HK-2 (cell line): ENCODE measurements around the gene PARD6B.
"Not testable (repeated sequence)": the region's sequence is repeated elsewhere in the genome, so short reads cannot be mapped to it uniquely, and the experiment has no call there.

Experiments
- DNase-seq: peaks from one replicate; pipeline ENCODE4 v3.0.0-alpha.2; 2018; ENCODE audit not compliant: unreplicated experiment

Gene PARD6B

DNA sequence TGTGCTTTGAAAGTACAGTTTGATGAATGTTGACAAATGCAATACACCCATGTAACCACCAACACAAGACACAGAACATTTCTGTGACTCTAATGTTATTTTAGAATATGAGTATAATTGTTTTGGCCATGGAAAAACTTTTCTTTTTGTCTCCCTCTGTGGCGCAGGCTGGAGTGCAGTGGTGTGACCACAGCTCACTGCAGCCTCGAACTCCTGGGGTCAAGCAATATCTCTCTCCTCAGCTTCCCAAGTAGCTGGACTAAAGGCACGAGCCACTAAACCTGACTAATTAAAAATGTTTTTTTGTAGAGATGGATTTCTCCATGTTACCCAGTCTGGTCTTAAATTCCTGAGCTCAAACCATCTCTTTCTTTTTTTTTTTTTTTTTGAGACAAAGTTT is 43.1 kb downstream of the PARD6B start:
- no peak for DNase-seq

DNA sequence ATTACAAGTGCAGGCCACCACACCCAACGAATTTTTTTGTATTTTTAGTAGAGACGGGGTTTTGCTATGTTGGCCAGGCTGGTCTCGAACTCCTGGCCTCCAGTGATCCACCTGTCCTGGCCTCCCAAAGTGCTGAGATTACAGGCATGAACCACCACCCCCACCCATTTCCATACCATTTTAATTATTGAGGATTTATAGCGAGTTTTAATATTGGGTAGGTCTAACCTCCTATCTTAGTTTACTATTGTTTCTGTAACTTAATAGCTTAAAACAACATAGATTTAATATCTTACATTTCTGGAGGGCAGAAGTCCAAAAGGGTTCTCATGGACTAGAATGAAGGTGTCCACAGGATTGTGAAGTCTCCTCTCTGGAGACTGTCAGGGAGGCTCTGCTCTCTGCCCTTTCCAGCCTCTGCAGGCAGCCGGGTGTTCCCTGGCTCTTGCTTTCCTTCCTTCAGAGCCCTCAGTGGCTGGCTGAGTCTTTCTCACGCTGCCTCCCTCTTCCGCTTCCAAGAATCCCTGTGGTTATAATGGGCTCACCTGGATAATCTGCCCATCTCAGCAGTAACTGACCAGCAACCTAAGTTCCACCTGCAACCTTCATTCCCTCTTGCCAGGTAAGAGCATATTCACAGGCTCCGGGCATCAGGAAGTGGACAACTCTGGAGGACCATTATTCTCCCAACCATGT is 44.9 kb downstream of the PARD6B start:
- DNase-seq = no peak

DNA sequence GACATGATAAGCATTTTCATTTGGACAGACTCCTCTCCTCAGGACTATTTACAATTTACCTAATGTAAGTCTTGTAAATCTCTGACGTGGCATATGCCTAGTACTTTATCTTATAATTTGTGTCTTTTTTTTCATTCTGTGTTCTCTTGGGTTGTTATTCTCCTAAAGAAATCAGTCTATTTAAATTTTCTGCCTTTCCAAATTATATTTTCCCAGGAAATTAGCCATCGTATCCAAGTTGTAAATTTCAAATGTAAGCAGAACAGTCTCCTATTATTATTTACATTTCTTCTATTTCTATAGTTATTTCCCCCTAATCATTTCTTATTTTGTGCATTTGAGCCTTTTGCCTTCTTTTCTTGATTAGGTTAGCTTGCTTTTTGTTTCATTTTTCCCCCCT is 46.0 kb downstream of the PARD6B start:
- no peak for DNase-seq

DNA sequence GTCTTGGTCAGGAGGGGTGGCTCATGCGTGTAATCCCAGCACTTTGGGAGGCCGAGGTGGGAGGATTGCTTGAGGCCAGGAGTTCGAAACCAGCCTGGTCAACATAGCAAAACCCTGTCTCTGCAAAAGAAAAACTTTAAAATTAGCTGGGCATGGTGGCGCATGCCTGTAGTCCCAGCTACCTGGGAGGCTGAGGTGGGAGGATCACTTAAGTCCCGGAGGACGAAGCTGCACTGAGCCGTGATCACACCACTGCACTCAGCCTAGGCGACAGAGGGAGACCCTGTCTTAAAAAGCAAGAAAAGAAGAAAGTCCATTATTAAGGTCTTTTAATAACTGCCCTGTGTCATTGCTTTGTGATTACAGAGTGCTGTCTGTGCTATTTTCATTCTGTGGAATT is 47.6 kb downstream of the PARD6B start:
- DNase-seq = not testable (repeated sequence)

DNA sequence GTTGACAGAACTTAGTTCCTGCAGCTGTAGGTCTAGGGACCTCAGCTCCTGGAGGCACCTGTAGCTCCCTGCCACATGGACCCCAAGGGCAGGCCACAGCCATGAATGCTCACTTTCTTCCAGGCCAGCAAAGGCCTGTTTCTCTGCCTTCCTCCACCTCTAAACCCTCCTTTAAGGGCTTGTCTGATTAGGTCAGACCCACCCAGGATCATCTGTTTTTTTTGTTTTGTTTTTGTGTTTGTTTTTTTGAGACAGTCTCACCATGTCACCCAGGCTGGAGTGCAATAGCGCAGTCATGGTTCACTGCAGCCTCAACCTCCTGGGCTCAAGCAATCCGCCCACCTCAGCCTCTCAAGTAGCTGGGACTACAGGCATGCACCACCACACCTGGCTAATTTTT is 52.0 kb downstream of the PARD6B start:
- no peak for DNase-seq

DNA sequence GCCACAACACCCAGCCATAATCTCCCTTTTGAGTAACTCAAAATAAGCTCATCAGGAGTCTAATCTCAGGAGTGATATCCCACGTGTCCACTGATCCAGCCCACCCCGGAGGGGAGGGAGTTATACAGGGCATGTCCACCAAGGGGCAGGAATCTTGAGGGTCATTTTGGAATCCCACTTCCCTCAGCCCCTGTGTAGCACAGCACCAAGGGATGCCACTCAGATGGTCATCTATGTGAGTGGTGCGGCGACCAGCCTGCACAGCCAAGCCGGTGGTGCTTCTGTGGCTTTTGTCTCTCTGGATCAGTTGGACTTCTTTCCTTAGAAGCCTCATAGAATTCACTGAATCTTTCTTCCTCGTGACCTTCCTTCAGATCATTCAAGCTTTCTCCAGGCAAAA is 52.5 kb downstream of the PARD6B start:
- no peak for DNase-seq

DNA sequence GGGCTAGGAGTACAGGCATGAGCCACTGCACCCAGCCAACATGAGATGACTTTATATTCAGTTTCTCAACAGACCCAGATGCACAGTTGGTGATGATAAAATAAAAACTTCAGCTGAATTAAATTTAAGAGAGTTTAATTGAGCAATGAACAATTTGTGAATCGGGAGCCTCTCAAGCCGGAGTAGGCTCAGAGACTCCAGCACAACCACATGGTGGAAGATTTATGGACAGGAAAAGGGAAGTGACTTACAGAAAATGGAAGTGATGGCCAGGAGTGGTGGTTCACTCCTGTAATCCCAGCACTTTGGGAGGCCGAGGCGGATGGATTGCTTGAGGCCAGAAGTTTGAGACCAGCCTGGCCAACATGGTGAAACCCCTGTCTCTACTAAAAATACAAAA is 53.1 kb downstream of the PARD6B start:
- DNase-seq = no peak

DNA sequence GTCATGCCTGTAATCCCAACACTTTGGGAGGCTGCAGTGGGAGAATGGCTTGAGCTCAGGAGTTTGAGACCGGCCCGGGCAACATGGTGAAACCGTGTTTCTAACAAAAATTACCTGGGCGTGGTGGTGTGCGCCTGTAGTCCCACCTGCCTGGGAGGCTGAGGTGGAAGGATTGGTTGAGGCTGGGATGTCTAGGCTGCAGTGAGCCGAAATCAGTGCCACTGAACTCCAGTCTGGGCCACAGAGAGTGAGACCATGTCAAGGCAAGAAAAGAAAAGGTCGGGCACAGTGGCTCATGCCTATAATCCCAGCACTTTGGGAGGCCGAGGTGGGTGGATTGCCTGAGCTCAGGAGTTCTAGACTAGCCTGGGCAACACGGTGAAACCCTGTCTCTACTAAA is 55.3 kb downstream of the PARD6B start:
- no peak for DNase-seq

DNA sequence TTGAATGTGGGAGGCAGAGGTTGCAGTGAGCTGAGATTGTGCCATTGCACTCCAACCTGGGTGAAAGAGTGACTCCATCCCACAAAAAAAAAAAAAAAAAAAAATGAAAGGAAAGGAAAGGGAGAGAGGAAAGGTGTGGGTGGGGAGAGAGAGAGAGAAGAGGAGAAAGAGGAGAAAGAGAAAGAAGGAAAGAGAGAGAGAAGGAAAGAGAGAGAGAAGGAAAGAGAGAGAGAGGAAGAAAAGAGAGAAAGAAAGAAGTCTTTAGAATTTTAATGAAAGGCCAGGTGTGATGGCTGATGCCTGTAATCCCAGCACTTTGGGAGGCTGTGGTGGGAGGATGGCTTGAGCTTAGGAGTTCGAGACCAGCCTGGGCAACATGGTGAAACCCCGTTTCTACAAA is 55.8 kb downstream of the PARD6B start:
- DNase-seq = no peak

DNA sequence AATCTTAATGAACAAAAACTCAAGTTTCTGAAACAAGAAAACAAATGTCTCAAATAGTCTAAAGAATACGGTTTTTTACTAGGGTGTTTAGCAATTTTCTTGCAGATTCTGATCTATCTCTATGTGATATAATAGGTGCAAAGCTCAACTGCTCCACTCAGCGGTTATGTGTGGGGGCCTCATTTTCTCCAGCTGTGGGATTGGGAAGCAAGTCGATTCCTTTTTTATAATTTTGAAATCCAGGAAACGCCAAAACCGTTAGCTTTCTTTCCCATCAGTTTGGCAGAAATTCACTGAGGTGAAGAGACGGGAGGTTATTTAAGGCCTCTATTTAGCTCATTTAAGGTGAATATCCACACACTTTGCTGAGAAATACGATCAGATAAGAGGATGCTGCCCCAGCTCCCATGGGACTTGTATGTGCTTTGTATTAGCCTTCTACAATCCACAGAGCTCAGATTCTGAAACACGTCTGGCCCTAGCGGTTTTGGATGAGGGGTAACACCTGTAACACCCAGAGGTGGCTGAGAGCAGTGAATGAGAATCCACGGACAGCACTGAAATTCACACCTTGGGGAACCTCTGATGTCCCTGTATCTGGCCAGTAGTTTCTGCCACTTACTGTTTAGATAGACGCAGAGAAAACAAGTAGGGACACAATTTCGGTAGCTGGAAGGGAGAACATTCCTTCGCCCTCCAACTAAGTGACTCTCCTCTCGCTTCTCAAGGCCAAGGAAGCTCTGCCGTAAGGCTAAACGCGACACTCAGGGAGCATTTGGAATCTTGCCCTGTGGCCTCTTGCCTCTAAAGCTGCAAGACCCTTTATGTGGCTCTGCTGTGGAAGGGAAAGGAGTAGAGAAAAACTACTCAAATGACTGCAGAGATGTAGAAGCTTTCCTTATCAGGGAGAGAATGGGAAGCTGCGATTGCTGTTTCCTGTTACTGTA is 56.9 kb downstream of the PARD6B start:
- DNase-seq = peak; percentile 53

DNA sequence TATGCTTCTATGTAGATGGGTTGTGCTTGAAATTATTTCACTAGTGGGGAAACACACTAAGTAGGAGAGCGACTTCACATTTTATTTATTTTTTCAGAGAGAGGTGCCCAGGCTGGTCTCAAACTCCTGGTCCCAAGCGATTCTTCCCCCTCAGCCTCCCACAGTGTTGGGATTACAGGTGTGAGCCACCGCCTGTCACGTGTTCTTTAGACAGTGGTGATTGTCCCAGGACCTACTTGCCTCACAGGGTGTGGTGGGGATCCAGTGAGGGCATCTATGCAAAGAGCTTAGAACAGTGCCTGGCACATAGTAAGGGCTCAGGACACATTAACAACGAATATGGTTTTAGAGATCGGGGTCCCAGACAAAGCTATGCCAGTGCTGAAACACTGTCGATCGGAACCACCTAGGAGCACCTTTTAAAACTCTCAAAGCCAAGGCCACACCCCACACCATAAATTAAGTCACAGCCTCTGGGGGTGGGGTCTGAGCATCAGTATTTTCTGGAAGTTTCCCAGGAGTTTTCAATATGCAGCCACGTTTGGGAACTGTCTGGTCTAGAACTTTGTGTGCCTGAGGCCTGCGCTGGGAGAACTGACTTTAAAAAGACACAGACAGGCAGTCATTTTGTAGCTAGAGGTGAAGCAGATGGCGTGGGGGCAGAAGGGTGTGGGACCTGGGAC is 58.7 kb downstream of the PARD6B start:
- no peak for DNase-seq

DNA sequence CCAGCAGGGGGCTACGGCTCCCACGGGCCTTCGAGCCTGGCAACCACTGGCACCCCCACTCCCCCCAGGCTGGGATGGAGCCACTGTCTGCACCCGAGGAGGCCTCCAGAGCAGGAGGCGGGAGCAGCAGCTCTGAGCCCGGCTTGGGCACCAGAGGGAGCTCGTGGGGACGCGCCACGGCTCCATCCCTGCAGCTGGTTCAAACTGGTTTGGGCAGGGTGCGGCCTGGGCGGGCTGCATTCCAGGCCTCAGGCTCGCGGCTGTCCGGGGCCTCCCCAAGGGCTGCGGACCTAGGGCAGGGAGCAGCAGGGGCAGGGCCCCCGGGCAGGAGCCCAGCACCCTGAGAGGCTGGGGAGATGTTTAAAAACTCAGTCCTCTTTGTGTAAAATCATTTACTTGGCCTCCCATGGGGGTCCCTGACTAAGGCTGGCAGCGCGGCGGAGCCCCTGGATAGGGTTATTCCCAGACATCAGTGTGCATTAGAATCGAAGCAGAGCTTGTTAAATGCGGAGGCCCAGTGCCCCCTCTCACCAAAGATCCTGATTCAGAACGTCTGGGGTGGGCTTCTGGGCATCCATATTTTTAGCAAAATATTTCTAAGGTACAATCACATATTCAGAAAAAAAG is 59.4 kb downstream of the PARD6B start:
- peak; percentile 97 for DNase-seq

DNA sequence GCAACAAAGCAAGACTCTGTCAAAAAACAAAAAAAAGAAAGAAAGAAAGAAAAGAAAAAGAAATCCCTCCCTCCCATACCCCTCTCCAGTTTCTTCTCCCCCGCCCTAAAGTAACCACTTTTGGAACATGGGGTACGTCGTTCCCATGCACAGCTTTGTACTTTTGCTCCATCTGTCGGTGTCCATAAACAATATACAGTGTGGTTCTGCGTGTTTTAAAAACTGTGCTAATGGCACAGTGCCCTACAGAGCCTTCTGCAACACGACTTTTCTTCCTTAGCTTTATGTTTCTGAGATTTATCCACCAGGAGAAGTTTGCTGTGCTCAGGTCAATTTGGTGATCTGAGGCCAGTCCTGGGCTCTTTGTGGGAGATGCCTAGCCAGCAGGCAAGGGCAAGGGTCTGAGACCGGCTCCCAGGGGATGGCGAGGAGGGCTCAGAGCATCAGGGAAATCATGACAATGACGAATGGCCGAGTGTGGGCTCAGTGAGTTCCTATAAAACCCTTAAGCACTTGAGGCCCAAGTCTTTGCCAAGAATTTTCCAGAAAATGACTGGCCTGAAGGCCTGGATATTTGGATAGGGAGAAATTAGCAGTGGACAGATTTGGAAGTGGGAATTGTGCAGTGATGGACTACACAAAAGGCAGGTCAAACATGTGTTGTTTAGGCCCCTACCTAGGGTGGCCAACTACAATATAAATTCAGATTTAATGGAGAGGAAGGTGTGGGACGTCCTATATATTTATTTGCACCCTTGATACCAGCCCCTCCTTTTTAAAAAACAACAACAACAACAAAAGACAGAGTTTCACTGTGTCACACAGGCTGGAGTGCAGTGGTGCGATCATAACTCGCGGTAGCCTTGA is 61.6 kb downstream of the PARD6B start:
- no peak for DNase-seq

DNA sequence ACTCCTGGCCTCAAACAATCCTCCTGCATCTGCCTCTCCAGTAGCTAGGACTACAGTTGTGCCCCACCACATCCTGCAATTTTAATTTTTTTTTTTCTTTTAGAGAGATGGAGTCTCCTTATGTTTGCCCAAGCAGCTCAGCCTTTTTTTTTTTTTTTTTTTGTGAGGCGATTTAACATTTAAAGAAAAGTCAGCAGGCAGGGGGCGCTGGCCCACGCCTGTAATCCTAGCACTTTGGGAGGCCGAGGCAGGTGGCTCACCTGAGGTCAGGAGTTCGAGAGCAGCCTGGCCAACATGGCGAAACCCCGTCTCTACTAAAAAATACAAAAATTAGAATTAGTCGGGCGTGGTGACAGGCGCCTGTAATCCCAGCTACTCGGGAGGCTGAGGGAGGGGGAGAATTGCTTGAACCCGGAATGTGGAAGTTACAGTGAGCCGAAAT is 62.2 kb downstream of the PARD6B start:
- not testable (repeated sequence) for DNase-seq

DNA sequence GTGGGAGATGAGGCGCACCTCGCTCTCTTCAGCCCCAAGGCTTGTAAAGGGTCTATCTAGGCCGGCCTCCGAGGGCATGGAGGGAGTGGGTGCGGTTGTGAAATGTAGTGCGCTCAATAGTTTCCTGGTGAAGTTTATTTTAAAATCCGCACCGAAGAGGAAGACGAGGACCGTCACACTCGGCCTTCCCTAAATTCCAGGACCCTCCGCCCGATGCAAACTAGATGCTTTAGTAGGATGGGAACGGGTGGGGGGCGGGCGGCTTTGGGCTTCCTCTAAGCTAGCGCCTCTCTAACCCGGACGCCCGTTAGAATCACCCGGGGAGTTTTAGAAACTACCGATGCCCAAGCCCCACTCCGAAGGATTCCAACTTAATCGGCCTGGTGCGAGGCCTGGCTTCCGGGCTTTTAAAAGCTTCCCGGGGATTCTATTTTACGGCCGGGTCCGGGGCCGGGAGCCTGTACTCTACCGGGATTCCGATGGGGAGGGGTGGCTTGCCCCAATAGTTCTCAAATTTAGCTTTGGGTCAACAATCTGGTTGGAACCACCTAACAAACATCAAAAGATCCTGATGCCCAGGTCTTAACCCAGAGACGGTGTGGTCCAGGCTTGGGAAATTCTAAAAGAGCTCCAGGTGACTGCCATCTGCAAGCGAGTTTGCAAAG is 62.9 kb downstream of the PARD6B start:
- DNase-seq = no peak

DNA sequence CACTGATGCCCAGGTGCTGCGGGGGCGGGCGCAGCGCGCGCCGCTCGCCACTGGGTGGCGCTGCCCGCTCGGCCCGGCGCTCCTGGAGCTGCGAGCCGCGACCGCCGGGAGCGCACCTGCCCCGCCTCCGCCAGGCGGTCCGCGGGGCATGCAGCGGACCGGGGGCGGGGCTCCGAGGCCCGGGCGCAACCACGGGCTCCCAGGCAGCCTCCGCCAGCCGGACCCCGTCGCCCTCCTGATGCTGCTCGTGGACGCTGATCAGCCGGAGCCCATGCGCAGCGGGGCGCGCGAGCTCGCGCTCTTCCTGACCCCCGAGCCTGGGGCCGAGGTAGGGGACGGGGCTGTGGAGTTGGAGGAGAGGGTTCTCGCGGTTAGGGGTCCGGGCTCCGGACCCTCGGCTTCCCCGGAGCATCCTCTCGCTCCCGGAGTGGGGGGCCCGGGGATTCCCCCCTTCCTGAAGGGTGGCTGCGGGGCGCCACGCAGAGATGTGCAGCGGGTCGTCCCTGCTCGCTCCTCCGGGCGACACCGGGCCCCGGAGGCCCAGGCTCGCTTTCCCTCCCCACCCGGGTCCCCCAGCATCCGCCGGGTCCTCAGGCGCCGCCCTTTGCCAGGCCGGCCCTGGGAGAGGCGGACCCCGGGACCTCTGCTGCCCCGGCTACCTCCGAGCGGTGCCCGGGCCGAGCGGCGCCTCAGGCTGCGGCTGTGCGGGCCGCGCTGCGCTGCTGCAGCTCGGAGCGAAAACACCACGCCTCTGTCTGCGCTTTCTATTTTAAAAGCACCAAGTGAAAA is 63.7 kb downstream of the PARD6B start, which contains the start of gene BCAS4:
Gene BCAS4, plus strand, starts transcription at position 216 of the 789 bp plus-strand sequence. Its CDS starts 23 bp downstream, at position 239.
- DNase-seq = peak; percentile 89

DNA sequence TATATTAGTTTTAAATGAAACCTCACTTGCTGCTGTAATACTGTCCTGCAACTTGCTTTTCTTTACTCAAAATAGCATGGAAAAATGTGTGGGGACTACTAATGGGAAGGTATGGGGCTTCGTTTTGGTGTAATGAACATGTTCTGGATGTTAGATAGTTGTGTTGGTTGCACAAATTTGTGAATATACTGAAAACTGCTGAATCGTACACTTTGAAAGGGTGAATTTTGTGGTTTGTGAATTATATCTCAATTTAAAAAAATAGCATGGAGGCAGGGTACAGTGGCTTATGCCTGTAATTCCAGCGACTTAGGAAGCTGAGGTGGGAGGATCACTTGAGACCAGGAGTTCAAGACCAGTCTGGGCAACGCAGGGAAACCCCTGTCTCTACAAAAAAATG is 65.8 kb downstream of the PARD6B start:
- no peak for DNase-seq

DNA sequence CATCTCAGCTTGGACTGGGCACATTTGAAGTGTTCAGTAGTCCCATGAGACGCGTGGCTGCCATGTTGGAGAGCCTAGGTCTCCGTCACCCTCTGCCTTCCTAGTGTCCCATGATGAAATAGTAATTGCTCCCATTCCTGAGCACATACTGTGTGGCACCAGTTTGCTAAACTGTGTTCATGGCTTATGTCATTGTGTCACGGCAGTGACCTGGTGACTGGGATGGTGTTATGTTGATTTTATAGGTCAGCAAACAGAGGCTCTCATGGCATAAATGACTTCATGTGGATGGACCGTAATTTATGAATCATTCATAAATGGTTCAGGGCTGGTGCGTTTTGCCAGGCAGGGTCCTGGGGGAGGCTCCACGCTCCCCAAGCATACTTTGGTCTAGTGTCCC is 67.3 kb downstream of the PARD6B start:
- DNase-seq = no peak

DNA sequence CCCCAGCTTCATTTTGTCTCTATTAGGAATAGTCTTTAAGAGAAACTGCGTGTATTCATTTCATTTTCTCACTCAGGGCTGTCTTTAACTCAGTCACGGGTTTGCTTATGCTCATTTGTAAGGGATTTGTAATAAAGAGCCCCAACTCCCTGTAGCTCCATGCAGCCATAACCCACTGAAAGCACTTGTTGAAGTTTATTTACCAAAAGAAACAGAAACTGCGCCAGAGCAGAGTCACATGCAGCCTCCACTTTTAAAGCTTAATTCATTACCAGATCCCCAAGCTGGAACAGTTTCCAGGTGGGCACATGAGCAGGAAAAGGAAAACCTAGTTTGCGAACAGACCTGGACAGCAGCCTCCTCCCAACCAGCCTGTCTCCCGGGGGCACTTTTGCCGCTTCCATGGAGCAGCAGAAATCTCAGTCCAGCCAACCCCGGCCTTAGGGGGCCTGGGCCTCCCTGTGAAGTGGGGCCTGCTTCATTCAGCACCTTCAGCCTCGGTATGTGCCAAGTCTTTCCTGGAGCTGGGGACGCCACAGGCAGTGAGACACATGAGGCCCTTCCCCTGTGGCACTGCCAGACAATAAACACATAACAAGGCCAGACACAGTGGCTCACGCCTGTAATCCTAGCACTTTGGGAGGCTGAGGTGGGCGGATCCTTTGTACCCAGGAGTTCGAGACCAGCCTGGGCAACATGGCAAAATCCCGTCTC is 68.0 kb downstream of the PARD6B start:
- DNase-seq = no peak
